Psoas muscle (tissue), 8 donors: ENCODE data around the gene GMCL2. TPM values are rescaled to one million over a fixed set of nuclear protein-coding genes. Genes with fewer than 3 reads are reported as not detected.

ENCODE experiments used
- ATAC-seq, 4 donors: fragments of 200-7000 bp; cut with Tn5 transposase; one replicate each; pipeline ENCODE4 v1.9.1; 2020; ENCODE audit warnings: moderate library complexity in 3 of 4, mild to moderate bottlenecking in 2 of 4
- DNase-seq, 2 donors: peaks; one replicate each; pipeline ENCODE4 v3.0.0-alpha.2; 2020
- H3K27ac ChIP-seq: fragments of 200-600 bp; one replicate; pipeline ENCODE4 v1.8.0; 2022
- H3K27me3 ChIP-seq, 3 donors: fragments of 200-600 bp in 1 of 3; one replicate each; pipeline versions ENCODE4 v1.6.1 to v1.8.0; 2013 to 2022; ENCODE audit warnings: low read length in 2 of 3, mild to moderate bottlenecking in 2 of 3, moderate library complexity in 1 of 3; ENCODE audit not compliant: insufficient read depth in 3 of 3
- H3K36me3 ChIP-seq, 2 donors: fragments of 200-600 bp in 1 of 2; one replicate each; pipeline versions ENCODE4 v1.6.1 to v1.8.0; 2013 to 2022; ENCODE audit warnings: low read depth in 1 of 2, mild to moderate bottlenecking in 1 of 2, moderate library complexity in 1 of 2; ENCODE audit not compliant: insufficient read depth in 1 of 2
- H3K4me1 ChIP-seq: fragments of 200-600 bp; one replicate; pipeline ENCODE4 v1.8.0; 2022
- H3K4me3 ChIP-seq: fragments of 200-600 bp; one replicate; pipeline ENCODE4 v1.8.0; 2022; ENCODE audit warnings: mild to moderate bottlenecking
- H3K9me3 ChIP-seq: fragments of 200-600 bp; one replicate; pipeline ENCODE4 v1.8.0; 2022
- WGBS, 3 donors: extraction: QIAGEN DNeasy Blood & Tissue Kit; methylation state at CpG; one replicate each; pipeline versions ENCODE4 v1.1.6 to v1.1.7; 2013; 5-methylcytosine and 5-hydroxymethylcytosine counted together
- intact Hi-C, 2 donors: fragments of 100-400 bp; cut with DNase I; formaldehyde crosslinking; loops; one replicate each; pipeline versions ENCODE4 v1.11.0 to v1.14.2; 2022
- polyA plus RNA-seq, 3 donors: library from polyadenylated mRNA; stranded (reverse); fragments of 200-250 nt; gene quantifications; one replicate each; pipeline ENCODE4 v1.2.3, GENCODE V29; 2013
- total RNA-seq, 4 donors: library from RNA; stranded (reverse); fragmentation: NEBNext Ultra II Directional in 2 of 4; extraction: Animal tissue kit (Norgen Biotek cat#: 25700) in 2 of 4; gene quantifications; one replicate each; pipeline versions ENCODE4 v1.2.1 to v1.2.4, GENCODE V29; 2021 to 2023
- TF ChIP-seq, protein P1 (sequence below): fragments of 200-600 bp; IDR thresholded peaks from one replicate; pipeline ENCODE4 v1.8.0; 2022; ENCODE audit warnings: antibody characterized with exemption
- donor health status: healthy with polysubstance abuse.
- donor health status: DM: no; HTN: no; CAD: no; lungs with moderate emphysema.
- donor health status: Bipolar disorder and iron deficiency.
- donor health status: healthy.
- donor health status: DM: yes; HTN: yes; CAD: no.
- donor health status: DM: no; HTN: no; CAD: no.
- donor health status: DM: no; HTN: no; CAD: no.
- donor health status: DM: yes; HTN: yes; CAD: no.

The GMCL2 gene
- total and polyA plus RNA-seq, 7 donors, result not detected

DNA sequence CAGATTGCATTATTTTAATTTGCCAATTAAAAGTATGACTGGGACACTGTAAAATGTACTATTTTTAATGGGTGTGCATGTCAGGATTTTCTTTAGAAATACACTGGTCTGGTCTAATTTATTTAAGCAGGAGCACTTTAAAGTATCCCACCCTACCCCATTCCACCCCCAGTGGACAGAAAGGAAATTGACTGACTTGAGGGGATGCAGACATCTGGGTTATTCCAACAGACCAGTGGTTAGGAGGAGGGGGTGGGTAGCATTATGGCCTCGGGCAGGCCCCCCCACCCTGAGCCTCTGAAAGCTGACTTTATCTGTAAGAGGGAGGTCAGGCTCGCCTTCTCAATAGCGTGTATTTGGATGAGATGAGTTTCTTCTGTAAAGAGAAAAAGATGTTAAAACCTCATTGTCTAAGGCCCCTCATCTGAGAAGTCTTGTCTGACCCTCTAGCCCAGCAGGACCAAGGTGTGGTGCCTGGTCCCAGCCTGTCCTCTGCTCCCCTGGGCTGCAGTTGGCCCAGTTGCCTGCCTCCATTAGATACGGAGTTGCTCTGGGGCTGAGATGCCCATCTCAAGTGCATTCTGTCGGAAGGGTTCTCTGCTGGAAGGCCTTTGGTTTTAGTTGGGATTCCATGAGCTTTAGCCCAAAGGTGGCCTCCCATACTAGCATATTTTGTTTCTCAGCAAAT lies 21.5 kb upstream of the GMCL2 start:
- TF ChIP-seq, protein P1, sequence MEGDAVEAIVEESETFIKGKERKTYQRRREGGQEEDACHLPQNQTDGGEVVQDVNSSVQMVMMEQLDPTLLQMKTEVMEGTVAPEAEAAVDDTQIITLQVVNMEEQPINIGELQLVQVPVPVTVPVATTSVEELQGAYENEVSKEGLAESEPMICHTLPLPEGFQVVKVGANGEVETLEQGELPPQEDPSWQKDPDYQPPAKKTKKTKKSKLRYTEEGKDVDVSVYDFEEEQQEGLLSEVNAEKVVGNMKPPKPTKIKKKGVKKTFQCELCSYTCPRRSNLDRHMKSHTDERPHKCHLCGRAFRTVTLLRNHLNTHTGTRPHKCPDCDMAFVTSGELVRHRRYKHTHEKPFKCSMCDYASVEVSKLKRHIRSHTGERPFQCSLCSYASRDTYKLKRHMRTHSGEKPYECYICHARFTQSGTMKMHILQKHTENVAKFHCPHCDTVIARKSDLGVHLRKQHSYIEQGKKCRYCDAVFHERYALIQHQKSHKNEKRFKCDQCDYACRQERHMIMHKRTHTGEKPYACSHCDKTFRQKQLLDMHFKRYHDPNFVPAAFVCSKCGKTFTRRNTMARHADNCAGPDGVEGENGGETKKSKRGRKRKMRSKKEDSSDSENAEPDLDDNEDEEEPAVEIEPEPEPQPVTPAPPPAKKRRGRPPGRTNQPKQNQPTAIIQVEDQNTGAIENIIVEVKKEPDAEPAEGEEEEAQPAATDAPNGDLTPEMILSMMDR, result peak; percentile 4
- Histone ChIP-seq H3K4me3 (no peak overlapping the region), H3K9me3 (no peaks in the 10 kb centered on the region), H3K27me3 (no peaks in the 10 kb centered on the region), H3K4me1 (peaks cover 19% of the 10 kb centered on the region), H3K36me3 (peaks cover 23 to 80% of the 10 kb centered on the region in 2 donors), H3K27ac (peak overlapping the region; percentile 96)
- intact Hi-C loops, result loop anchor here in 1 of 2 donors (5.0 kb wide), 1 partner anchor 814 kb away; the partner anchor contains the start of gene ZNF879
- no peak for ATAC-seq
- WGBS, 3 donors, result 71 to 88% (median 74%) methylated on average over 5 of the region's 5 CpGs
- DNase-seq, result no peak

DNA sequence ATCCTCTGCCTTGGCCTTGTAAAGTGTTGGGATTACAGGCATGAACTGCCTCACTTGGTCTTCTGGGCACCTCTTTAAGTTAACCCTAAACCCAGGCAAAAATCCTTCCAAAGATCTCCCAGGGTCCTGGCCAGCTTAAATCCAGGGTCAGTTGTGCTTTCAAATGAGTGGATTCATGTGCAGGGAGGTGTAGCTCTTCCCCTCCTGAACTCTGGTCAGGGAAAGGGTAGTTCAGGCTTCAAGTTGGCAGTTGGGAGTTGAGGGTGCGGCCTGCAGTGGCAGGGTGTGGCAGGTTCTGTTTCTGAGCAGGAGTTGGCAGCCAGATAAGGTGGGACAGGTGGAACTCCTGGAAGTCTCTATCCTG lies 20.7 kb upstream of the GMCL2 start:
- intact Hi-C loops, result loop anchor here in 1 of 2 donors (5.0 kb wide), 1 partner anchor 814 kb away; the partner anchor contains the start of gene ZNF879
- H3K36me3 ChIP-seq, result peaks cover 23 to 73% of the 10 kb centered on the region in 2 donors
- H3K27ac ChIP-seq, result peak overlapping the region; percentile 96
- ATAC-seq (no peak), DNase-seq (no peak)
- H3K4me1 ChIP-seq, result peaks cover 19% of the 10 kb centered on the region
- no peaks in the 10 kb centered on the region for H3K9me3 ChIP-seq
- no peak overlapping the region for H3K4me3 ChIP-seq
- TF ChIP-seq, protein P1, result no peak
- WGBS, 3 donors, result 36 to 55% (median 45%) methylated on average over 1 of the region's 1 CpG
- no peaks in the 10 kb centered on the region for H3K27me3 ChIP-seq

DNA sequence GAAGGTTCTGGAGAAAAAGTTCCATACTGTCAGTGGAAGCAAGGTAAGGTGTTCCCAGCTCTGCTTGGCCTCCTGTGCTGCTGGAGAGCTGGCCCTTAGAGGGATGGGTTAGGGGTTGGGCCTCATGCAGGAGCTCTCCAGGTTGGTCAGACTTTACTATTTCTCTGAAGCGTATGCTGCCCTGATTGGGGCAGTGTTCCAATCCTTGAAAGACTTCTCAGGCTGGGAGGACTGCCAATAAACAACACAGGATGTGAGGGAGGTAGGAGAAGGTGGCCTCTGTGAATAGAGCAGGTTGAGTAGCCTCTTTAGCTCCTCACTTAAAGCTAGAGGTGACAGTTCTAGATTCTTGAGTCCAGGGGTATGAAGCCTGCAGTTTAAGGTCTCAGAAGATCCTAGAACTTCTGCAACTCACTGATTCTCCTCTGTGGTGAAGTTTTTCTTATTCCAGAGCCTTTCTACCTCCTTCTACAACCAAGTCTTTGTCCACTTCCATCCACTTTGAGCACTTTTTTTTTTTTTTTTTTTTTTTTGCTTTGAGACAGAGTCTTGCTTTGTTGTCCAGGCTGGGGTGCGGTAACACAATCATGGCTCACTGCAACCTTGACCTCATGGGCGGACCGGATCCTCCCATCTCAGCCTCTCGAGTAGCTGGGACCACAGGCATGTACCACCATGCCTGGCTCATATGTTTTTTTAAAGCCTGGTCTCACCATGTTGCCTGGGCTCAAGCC lies 20.2 kb upstream of the GMCL2 start:
- WGBS, 3 donors, result 62 to 70% (median 69%) methylated on average over 5 of the region's 5 CpGs
- peaks cover 19% of the 10 kb centered on the region for H3K4me1 ChIP-seq
- intact Hi-C loops, result loop anchor here in 1 of 2 donors (5.0 kb wide), 1 partner anchor 815 kb away; the partner anchor contains the start of gene ZNF879
- no peaks in the 10 kb centered on the region for H3K27me3 ChIP-seq
- TF ChIP-seq, protein P1, result no peak
- peaks cover 21 to 67% of the 10 kb centered on the region in 2 donors for H3K36me3 ChIP-seq
- ATAC-seq (peak in 3 of 4 donors; percentile 6 to 19 (median 7)), DNase-seq (no peak)
- no peaks in the 10 kb centered on the region for H3K9me3 ChIP-seq
- peak overlapping the region; percentile 95 for H3K4me3 ChIP-seq
- peak overlapping the region; percentile 96 for H3K27ac ChIP-seq

DNA sequence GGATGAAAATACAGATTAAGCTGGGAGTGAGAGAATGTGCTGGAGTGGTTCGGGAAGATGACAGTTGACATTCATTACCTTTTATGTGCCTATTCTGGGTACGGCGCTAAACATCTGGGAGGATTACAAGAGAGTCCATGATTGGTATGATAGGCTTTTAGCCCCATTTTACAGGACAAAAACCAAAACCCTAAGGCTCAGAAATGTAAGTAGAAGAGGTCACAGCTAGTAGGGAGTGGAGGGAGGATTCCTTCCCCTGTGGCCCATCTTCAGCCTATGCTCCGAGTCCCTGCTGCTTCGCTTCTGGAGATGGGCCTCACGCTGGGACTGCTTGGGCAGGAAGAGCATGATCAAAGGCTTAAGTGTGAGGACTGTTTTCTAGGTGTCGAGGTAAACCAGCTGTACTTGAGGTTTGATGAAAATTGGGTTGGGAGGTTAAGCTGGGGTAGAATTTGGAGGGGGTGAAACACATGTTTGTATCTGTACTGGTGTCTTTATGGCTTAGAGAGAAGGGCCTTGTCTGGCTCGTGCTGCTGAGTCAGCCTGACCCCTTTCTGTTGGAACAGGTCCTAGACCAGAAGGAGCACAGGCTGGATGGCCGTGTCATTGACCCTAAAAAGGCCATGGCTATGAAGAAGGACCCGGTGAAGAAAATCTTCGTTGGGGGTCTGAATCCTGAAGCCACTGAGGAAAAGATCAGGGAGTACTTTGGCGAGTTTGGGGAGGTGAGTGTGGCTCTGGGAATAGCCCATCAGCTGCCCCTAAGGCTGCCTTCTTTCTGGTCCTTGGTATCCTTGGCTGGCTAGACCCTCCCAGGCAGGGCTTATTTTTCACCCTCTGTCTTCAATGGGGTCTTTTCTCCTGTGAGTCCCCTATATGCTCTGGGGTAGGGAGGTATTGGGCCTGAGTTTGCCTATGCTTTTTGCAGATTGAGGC lies 19.3 kb upstream of the GMCL2 start:
- Histone ChIP-seq H3K27ac (peak overlapping the region; percentile 96), H3K4me3 (peak overlapping the region; percentile 95), H3K36me3 (peaks cover 12 to 58% of the 10 kb centered on the region in 2 donors), H3K9me3 (no peaks in the 10 kb centered on the region), H3K4me1 (peaks cover 19% of the 10 kb centered on the region), H3K27me3 (no peaks in the 10 kb centered on the region)
- intact Hi-C loops, result loop anchor here in 1 of 2 donors (5.0 kb wide), 1 partner anchor 816 kb away; the partner anchor contains the start of gene ZNF879
- ATAC-seq (peak in 3 of 4 donors; percentile 35 to 51 (median 44)), DNase-seq (no peak)
- TF ChIP-seq, protein P1, result no peak
- WGBS, 3 donors, result 49 to 58% (median 54%) methylated on average over 12 of the region's 12 CpGs
